Spinal cord (tissue), 10 donors: Measurements from ENCODE around the gene FCRL2. TPM values are rescaled to one million over a fixed set of nuclear protein-coding genes. Genes with fewer than 3 reads are reported as not detected.

Experiments
- DNase-seq, 6 donors: peaks; one replicate each; pipeline versions ENCODE4 v3.0.0 to v3.0.0-alpha.2; 2013 to 2015; ENCODE audit warnings: low spot score in 6 of 6, low read depth in 4 of 6
- H3K27ac ChIP-seq: one replicate; pipeline ENCODE4 v1.5.1; 2013; ENCODE audit warnings: low read depth, low read length, control low read depth
- H3K27me3 ChIP-seq: one replicate; pipeline ENCODE4 v1.6.1; 2013; ENCODE audit warnings: low read length; ENCODE audit not compliant: control insufficient read depth, insufficient read depth
- H3K36me3 ChIP-seq: one replicate; pipeline ENCODE4 v1.6.1; 2013; ENCODE audit warnings: low read length; ENCODE audit not compliant: control insufficient read depth, insufficient read depth
- H3K4me1 ChIP-seq: one replicate; pipeline ENCODE4 v1.6.1; 2013; ENCODE audit warnings: low read length; ENCODE audit not compliant: control insufficient read depth, insufficient read depth
- H3K4me3 ChIP-seq: one replicate; pipeline ENCODE4 v1.5.1; 2013; ENCODE audit warnings: low read depth, low read length, control low read depth
- H3K9me3 ChIP-seq: one replicate; pipeline ENCODE4 v1.6.1; 2013; ENCODE audit warnings: low read length; ENCODE audit not compliant: control insufficient read depth, insufficient read depth
- WGBS: methylation state at CpG from one replicate; pipeline ENCODE4 v1.1.5; 2013; ENCODE audit warnings: missing lambda C conversion rate; ENCODE audit not compliant: insufficient coverage; 5-methylcytosine and 5-hydroxymethylcytosine counted together
- polyA plus RNA-seq, 2 donors: library from polyadenylated mRNA; unstranded; fragments of 120-200 nt; gene quantifications; one replicate each; pipeline ENCODE4 v1.2.1, GENCODE V29; 2013; ENCODE audit not compliant: insufficient read length in 2 of 2
- total RNA-seq, 2 donors: library from RNA; depleted of rRNA in 1 of 2; stranded (reverse); fragments of 120-200 nt in 1 of 2; fragments of >200 nt in 1 of 2; gene quantifications; one replicate each; pipeline versions ENCODE4 v1.2.3 to v1.2.4, GENCODE V29; 2013 to 2014
- donor health status: healthy.

FCRL2 gene
- total and polyA plus RNA-seq, 4 donors, result 0.20 TPM; not detected in 3

GRCh38 chr1:157784801-157785200, 7.9 kb upstream of the FCRL2 start:
- Histone ChIP-seq H3K27me3 (no peaks in the 10 kb centered on the region), H3K4me3 (no peak overlapping the region), H3K4me1 (no peaks in the 10 kb centered on the region), H3K27ac (no peak overlapping the region), H3K36me3 (no peaks in the 10 kb centered on the region), H3K9me3 (no peaks in the 10 kb centered on the region)
- no peak for DNase-seq
- WGBS, result 100% methylated on average over 2 of the region's 3 CpGs

- H3K36me3 ChIP-seq, result no peaks in the 10 kb centered on the region
- no peaks in the 10 kb centered on the region for H3K27me3 ChIP-seq
- no peaks in the 10 kb centered on the region for H3K4me1 ChIP-seq
- no peak overlapping the region for H3K27ac ChIP-seq
- no peak overlapping the region for H3K4me3 ChIP-seq
- no peak for DNase-seq
- no peaks in the 10 kb centered on the region for H3K9me3 ChIP-seq
- 100% methylated on average over 1 of the region's 1 CpG for WGBS
Measured at GRCh38 chr1:157782931-157783330, 6.0 kb upstream of the FCRL2 start.

- Histone ChIP-seq H3K27me3 (no peaks in the 10 kb centered on the region), H3K27ac (no peak overlapping the region), H3K36me3 (no peaks in the 10 kb centered on the region), H3K9me3 (no peaks in the 10 kb centered on the region), H3K4me3 (no peak overlapping the region), H3K4me1 (no peaks in the 10 kb centered on the region)
- WGBS, result 33% methylated on average over 1 of the region's 2 CpGs
- no peak for DNase-seq
Measured at GRCh38 chr1:157781048-157781447, 4.1 kb upstream of the FCRL2 start.

GRCh38 chr1:157775101-157775870, 1.6 kb downstream of the FCRL2 start:
- WGBS, result 50% methylated on average over 2 of the region's 4 CpGs
- Histone ChIP-seq H3K4me3 (no peak overlapping the region), H3K9me3 (no peaks in the 10 kb centered on the region), H3K27me3 (no peaks in the 10 kb centered on the region), H3K27ac (no peak overlapping the region), H3K36me3 (no peaks in the 10 kb centered on the region), H3K4me1 (no peaks in the 10 kb centered on the region)
- peak in 1 of 6 donors; percentile 9 for DNase-seq

GRCh38 chr1:157774412-157774811, 2.5 kb downstream of the FCRL2 start:
- H3K27ac ChIP-seq, result no peak overlapping the region
- no peaks in the 10 kb centered on the region for H3K27me3 ChIP-seq
- H3K4me1 ChIP-seq, result no peaks in the 10 kb centered on the region
- no peak for DNase-seq
- H3K9me3 ChIP-seq, result no peaks in the 10 kb centered on the region
- H3K4me3 ChIP-seq, result no peak overlapping the region
- no CpG with 5 or more reads among the region's 2 CpGs for WGBS
- H3K36me3 ChIP-seq, result no peaks in the 10 kb centered on the region

- H3K27me3 ChIP-seq, result no peaks in the 10 kb centered on the region
- WGBS, result 0% methylated on average over 1 of the region's 1 CpG
- no peaks in the 10 kb centered on the region for H3K9me3 ChIP-seq
- H3K4me1 ChIP-seq, result no peaks in the 10 kb centered on the region
- no peak overlapping the region for H3K27ac ChIP-seq
- H3K36me3 ChIP-seq, result no peaks in the 10 kb centered on the region
- no peak for DNase-seq
- H3K4me3 ChIP-seq, result no peak overlapping the region
Measured at GRCh38 chr1:157773493-157774350, 3.2 kb downstream of the FCRL2 start.

GRCh38 chr1:157771661-157772425, 5.1 kb downstream of the FCRL2 start:
- H3K4me1 ChIP-seq, result no peaks in the 10 kb centered on the region
- H3K4me3 ChIP-seq, result no peak overlapping the region
- WGBS, result 71% methylated on average over 2 of the region's 8 CpGs
- H3K9me3 ChIP-seq, result no peaks in the 10 kb centered on the region
- no peaks in the 10 kb centered on the region for H3K36me3 ChIP-seq
- no peaks in the 10 kb centered on the region for H3K27me3 ChIP-seq
- no peak for DNase-seq
- H3K27ac ChIP-seq, result no peak overlapping the region

GRCh38 chr1:157770442-157771043, 6.4 kb downstream of the FCRL2 start:
- Histone ChIP-seq H3K27ac (no peak overlapping the region), H3K36me3 (no peaks in the 10 kb centered on the region), H3K4me1 (no peaks in the 10 kb centered on the region), H3K9me3 (no peaks in the 10 kb centered on the region), H3K27me3 (no peaks in the 10 kb centered on the region), H3K4me3 (no peak overlapping the region)
- no peak for DNase-seq
- WGBS, result 57% methylated on average over 9 of the region's 9 CpGs

GRCh38 chr1:157766792-157767191, 10.1 kb downstream of the FCRL2 start:
- DNase-seq, result no peak
- no peaks in the 10 kb centered on the region for H3K27me3 ChIP-seq
- H3K27ac ChIP-seq, result no peak overlapping the region
- no peak overlapping the region for H3K4me3 ChIP-seq
- H3K36me3 ChIP-seq, result no peaks in the 10 kb centered on the region
- H3K9me3 ChIP-seq, result no peaks in the 10 kb centered on the region
- H3K4me1 ChIP-seq, result no peaks in the 10 kb centered on the region
